HCT116 (cell line): ENCODE results near the gene PTH2. TPM values are rescaled to one million over a fixed set of nuclear protein-coding genes. Genes with fewer than 3 reads are reported as not detected.

Source experiments
- ATAC-seq: fragments of 200-7000 bp; cut with Tn5 transposase; 2 replicates; pipeline ENCODE4 v1.9.1; 2020; ENCODE audit warnings: mild to moderate bottlenecking, moderate library complexity
- BruUV-seq: library from RNA; stranded (reverse); fragments of 400-500 nt; replicated peaks from 2 replicates; lab custom pipeline; 2021; lab: Mats Ljungman, UMichigan
- CTCF ChIA-PET: fragments of 300-600 bp; sonication (Branson Sonifier 250); formaldehyde crosslinking; loops from one replicate; lab custom pipeline; 2021; ENCODE audit warnings: antibody characterized with exemption; lab: Charles Lee
- POLR2A ChIA-PET: fragments of 300-600, 350-600 bp; sonication (Branson Sonifier 250); formaldehyde crosslinking; loops from one replicate; lab custom pipeline; 2021; ENCODE audit warnings: antibody characterized with exemption; lab: Charles Lee
- RAD21 ChIA-PET, 2 experiments: fragments of 300-600 bp; sonication (Branson Sonifier 250); formaldehyde crosslinking; loops; one replicate each; lab custom pipeline; 2023; ENCODE audit warnings: low total read pairs in 2 of 2; ENCODE audit not compliant: uncharacterized antibody in 2 of 2, unreplicated experiment in 2 of 2, low non-redundant PET in 1 of 2; lab: Charles Lee
- DNase-seq: peaks from one replicate; pipeline ENCODE4 v3.0.0-alpha.2; 2010; ENCODE audit warnings: low read depth, low spot score
- H2AFZ ChIP-seq: fragments of 200-600 bp; shearing (Covaris generic), sonication (generic); 2 replicates; pipeline ENCODE4 v1.6.1; 2017; ENCODE audit warnings: low read depth, mixed run types, mixed read lengths, antibody characterized with exemption, low read length; ENCODE audit not compliant: poor library complexity, severe bottlenecking
- H3K27ac ChIP-seq: 2 replicates; pipeline ENCODE4 v1.5.1; 2012; ENCODE audit warnings: low read depth, low read length
- H3K27me3 ChIP-seq: fragments of 200-600 bp; sonication (generic); 2 replicates; pipeline ENCODE4 v1.6.1; 2016; ENCODE audit warnings: mixed run types, low read length, mixed read lengths; ENCODE audit not compliant: insufficient read depth
- H3K36me3 ChIP-seq, 2 experiments: fragments of 200-500 bp in 1 of 2; fragments of 200-600 bp in 1 of 2; sonication (Bioruptor generic) in 1 of 2; sonication (generic) in 1 of 2; 2 replicates each; pipeline versions ENCODE4 v1.5.1 to v1.6.1; 2014 to 2016; ENCODE audit warnings: low read length in 2 of 2, inconsistent platforms in 1 of 2, mixed read lengths in 1 of 2, mixed run types in 1 of 2; ENCODE audit not compliant: insufficient read depth in 2 of 2, control insufficient read depth in 1 of 2
- H3K4me1 ChIP-seq, 2 experiments: fragments of 200-600 bp in 1 of 2; sonication (generic) in 1 of 2; 2 replicates each; pipeline versions ENCODE4 v1.5.1 to v1.6.1; 2012 to 2017; ENCODE audit warnings: low read length in 2 of 2, inconsistent platforms in 1 of 2, mild to moderate bottlenecking in 1 of 2, mixed read lengths in 1 of 2, mixed run types in 1 of 2, moderate library complexity in 1 of 2; ENCODE audit not compliant: insufficient read depth in 2 of 2, control insufficient read depth in 1 of 2
- H3K4me2 ChIP-seq: fragments of 200-600 bp; sonication (generic); 2 replicates; pipeline ENCODE4 v1.6.1; 2017; ENCODE audit warnings: mixed run types, low read length, mixed read lengths
- H3K4me3 ChIP-seq, 2 experiments: fragments of 200-600 bp in 1 of 2; sonication (generic) in 1 of 2; replicated peaks in 1 of 2; 2 replicates each; pipeline ENCODE4 v1.5.1; 2011 to 2016; ENCODE audit warnings: low read length in 2 of 2, control low read depth in 1 of 2, low read depth in 1 of 2, mild to moderate bottlenecking in 1 of 2, mixed read lengths in 1 of 2, mixed run types in 1 of 2
- H3K79me2 ChIP-seq: fragments of 200-600 bp; sonication (generic); 2 replicates; pipeline ENCODE4 v1.6.1; 2017; ENCODE audit warnings: mild to moderate bottlenecking, mixed run types, low read length, moderate library complexity, mixed read lengths; ENCODE audit not compliant: insufficient read depth
- H3K9ac ChIP-seq: fragments of 200-600 bp; sonication (generic); 2 replicates; pipeline ENCODE4 v1.6.1; 2016; ENCODE audit warnings: low read length, mixed read lengths
- H3K9me2 ChIP-seq: fragments of 200-600 bp; sonication (generic), shearing (Covaris generic); 2 replicates; pipeline ENCODE4 v1.6.1; 2017; ENCODE audit warnings: mixed run types, mild to moderate bottlenecking, moderate library complexity; ENCODE audit not compliant: insufficient read depth
- H3K9me3 ChIP-seq, 2 experiments: fragments of 200-500 bp in 1 of 2; fragments of 200-600 bp in 1 of 2; sonication (Bioruptor generic) in 1 of 2; sonication (generic) in 1 of 2; 2 replicates each; pipeline ENCODE4 v1.6.1; 2014 to 2017; ENCODE audit warnings: low read length in 2 of 2, mixed read lengths in 2 of 2, inconsistent platforms in 1 of 2, low read depth in 1 of 2, mild to moderate bottlenecking in 1 of 2, mixed run types in 1 of 2, moderate library complexity in 1 of 2; ENCODE audit not compliant: control insufficient read depth in 1 of 2, insufficient read depth in 1 of 2
- H4K20me1 ChIP-seq: fragments of 200-600 bp; sonication (generic), shearing (Covaris generic); 2 replicates; pipeline ENCODE4 v1.6.1; 2017; ENCODE audit warnings: mixed run types, mild to moderate bottlenecking, moderate library complexity; ENCODE audit not compliant: insufficient read depth
- CBX3 ChIP-seq: IDR thresholded peaks from 2 replicates; pipeline ENCODE4 v1.6.1; 2012; ENCODE audit warnings: low read depth
- CEBPB ChIP-seq: IDR thresholded peaks from 2 replicates; pipeline ENCODE4 v1.6.1; 2012; ENCODE audit warnings: low read depth
- ELF1 ChIP-seq: IDR thresholded peaks from 2 replicates; pipeline ENCODE4 v1.6.1; 2012; ENCODE audit warnings: low read depth, borderline replicate concordance
- EZH2phosphoT487 ChIP-seq: fragments of 200-600 bp; IDR thresholded peaks from 2 replicates; pipeline ENCODE4 v1.6.1; 2018; ENCODE audit warnings: antibody characterized with exemption, borderline replicate concordance
- FOSL1 ChIP-seq: IDR thresholded peaks from 2 replicates; pipeline ENCODE4 v1.6.1; 2012; ENCODE audit warnings: low read depth
- POLR2A ChIP-seq: IDR thresholded peaks from 2 replicates; pipeline ENCODE4 v1.7.0; 2011; ENCODE audit warnings: borderline replicate concordance; ENCODE audit not compliant: insufficient read depth, insufficient read length; ENCODE audit errors: extremely low read depth
- POLR2AphosphoS5 ChIP-seq: IDR thresholded peaks from 2 replicates; pipeline ENCODE4 v1.6.1; 2011; ENCODE audit warnings: mild to moderate bottlenecking, low read depth, low read length, moderate library complexity
- RAD21 ChIP-seq: IDR thresholded peaks from 2 replicates; pipeline ENCODE4 v1.6.1; 2012; ENCODE audit warnings: low read depth, mild to moderate bottlenecking
- SIN3A ChIP-seq: IDR thresholded peaks from 2 replicates; pipeline ENCODE4 v1.6.1; 2012; ENCODE audit warnings: low read depth
- SP1 ChIP-seq: IDR thresholded peaks from 2 replicates; pipeline ENCODE4 v1.6.1; 2012; ENCODE audit warnings: low read depth
- SRF ChIP-seq: IDR thresholded peaks from 2 replicates; pipeline ENCODE4 v1.6.1; 2012; ENCODE audit warnings: low read depth
- YY1 ChIP-seq: IDR thresholded peaks from 2 replicates; pipeline ENCODE4 v1.6.1; 2011; ENCODE audit warnings: low read length, low read depth, moderate library complexity, mild to moderate bottlenecking; ENCODE audit not compliant: insufficient replicate concordance; ENCODE audit errors: extremely low read depth
- intact Hi-C: fragments of 100-400 bp; cut with micrococcal nuclease; formaldehyde crosslinking; loops from 2 replicates; pipeline ENCODE4 v1.10.0; 2022
- total RNA-seq: library from RNA; stranded (reverse); gene quantifications from one replicate; pipeline ENCODE4 v1.2.1, GENCODE V29; 2021; ENCODE audit not compliant: unreplicated experiment
- TF ChIP-seq, protein P1 (sequence below): IDR thresholded peaks from 2 replicates; pipeline ENCODE4 v1.6.1; 2012; ENCODE audit warnings: low read depth

Gene PTH2
- total RNA-seq, 1 experiment from 2014 or later: 9.5 TPM

DNA sequence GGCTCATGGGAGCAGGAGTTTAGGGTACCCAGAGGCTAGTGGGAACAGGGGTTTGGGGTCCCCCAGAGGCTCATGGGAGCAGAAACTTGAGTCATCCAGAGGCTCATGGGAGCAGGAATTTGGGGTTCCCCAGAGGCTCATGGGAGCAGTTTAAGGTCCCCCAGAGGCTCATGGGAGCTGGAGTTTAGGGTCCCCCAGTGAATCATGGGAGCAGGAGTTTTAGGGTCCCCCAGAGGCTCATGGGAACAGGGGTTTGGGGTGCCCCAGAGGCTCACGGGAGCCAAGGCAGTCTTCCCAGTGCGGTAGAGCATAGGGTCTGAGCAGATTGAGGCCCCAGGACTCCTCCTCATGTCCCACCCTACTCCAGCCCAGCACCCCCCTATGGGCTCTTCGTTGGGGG, 42.1 kb upstream of the PTH2 start:
- Histone ChIP-seq H3K9ac (no peak overlapping the region), H3K27ac (no peak overlapping the region), H3K27me3 (no peaks in the 10 kb centered on the region), H2AFZ (no peak overlapping the region)
- CTCF ChIA-PET: no interaction called here
- RAD21 ChIA-PET: no interaction called here
- BruUV-seq: no TSS peak
- TF ChIP-seq CBX3 (no peak), YY1 (no peak), EZH2phosphoT487 (no peak), POLR2AphosphoS5 (no peak), CEBPB (no peak), POLR2A (no peak), FOSL1 (no peak), SRF (no peak), SP1 (no peak), SIN3A (no peak), RAD21 (no peak), ELF1 (no peak)
- TF ChIP-seq, protein P1, sequence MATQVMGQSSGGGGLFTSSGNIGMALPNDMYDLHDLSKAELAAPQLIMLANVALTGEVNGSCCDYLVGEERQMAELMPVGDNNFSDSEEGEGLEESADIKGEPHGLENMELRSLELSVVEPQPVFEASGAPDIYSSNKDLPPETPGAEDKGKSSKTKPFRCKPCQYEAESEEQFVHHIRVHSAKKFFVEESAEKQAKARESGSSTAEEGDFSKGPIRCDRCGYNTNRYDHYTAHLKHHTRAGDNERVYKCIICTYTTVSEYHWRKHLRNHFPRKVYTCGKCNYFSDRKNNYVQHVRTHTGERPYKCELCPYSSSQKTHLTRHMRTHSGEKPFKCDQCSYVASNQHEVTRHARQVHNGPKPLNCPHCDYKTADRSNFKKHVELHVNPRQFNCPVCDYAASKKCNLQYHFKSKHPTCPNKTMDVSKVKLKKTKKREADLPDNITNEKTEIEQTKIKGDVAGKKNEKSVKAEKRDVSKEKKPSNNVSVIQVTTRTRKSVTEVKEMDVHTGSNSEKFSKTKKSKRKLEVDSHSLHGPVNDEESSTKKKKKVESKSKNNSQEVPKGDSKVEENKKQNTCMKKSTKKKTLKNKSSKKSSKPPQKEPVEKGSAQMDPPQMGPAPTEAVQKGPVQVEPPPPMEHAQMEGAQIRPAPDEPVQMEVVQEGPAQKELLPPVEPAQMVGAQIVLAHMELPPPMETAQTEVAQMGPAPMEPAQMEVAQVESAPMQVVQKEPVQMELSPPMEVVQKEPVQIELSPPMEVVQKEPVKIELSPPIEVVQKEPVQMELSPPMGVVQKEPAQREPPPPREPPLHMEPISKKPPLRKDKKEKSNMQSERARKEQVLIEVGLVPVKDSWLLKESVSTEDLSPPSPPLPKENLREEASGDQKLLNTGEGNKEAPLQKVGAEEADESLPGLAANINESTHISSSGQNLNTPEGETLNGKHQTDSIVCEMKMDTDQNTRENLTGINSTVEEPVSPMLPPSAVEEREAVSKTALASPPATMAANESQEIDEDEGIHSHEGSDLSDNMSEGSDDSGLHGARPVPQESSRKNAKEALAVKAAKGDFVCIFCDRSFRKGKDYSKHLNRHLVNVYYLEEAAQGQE: no peak
- TF ChIP-seq, all 23 proteins: peak for 0
- H3K36me3 ChIP-seq: no peaks in the 10 kb centered on the region
- no peak for DNase-seq
- H3K4me3 ChIP-seq: no peak overlapping the region
- H3K9me2 ChIP-seq: no peaks in the 10 kb centered on the region
- peaks cover 8 to 13% of the 10 kb centered on the region in 2 experiments; a peak in 3 of 4 replicates for H3K4me1 ChIP-seq
- POLR2A ChIA-PET: no interaction called here
- no peaks in the 10 kb centered on the region for H4K20me1 ChIP-seq
- no peaks in the 10 kb centered on the region for H3K79me2 ChIP-seq
- intact Hi-C loops: no loop called here
- no peak overlapping the region for H3K4me2 ChIP-seq
- no peak for ATAC-seq
- no peaks in the 10 kb centered on the region for H3K9me3 ChIP-seq
